H1 (cell line): ENCODE data around the gene PHACTR2.
A peak's percentile ranks its signal among the peaks of the same experiment; 100 is the strongest.

Experiments used
- ATF3 ChIP-seq: IDR thresholded peaks from 2 replicates; pipeline ENCODE4 v1.6.1; 2011; ENCODE audit warnings: low read depth, mild to moderate bottlenecking, low read length; ENCODE audit not compliant: insufficient read depth
- BACH1 ChIP-seq: IDR thresholded peaks from 2 replicates; pipeline ENCODE4 v1.6.1; 2012; ENCODE audit warnings: low read length, improper control_type of control experiment
- CHD1 ChIP-seq: IDR thresholded peaks from 2 replicates; pipeline ENCODE4 v1.6.1; 2012; ENCODE audit warnings: low read depth, low read length, improper control_type of control experiment
- EZH2 ChIP-seq: fragments of 200-600 bp; sonication (generic); IDR thresholded peaks from 2 replicates; pipeline ENCODE4 v1.7.1; 2012; ENCODE audit warnings: low read depth, mild to moderate bottlenecking, moderate library complexity, low read length, inconsistent platforms; ENCODE audit not compliant: severe bottlenecking
- JUND ChIP-seq: IDR thresholded peaks from 2 replicates; pipeline ENCODE4 v1.6.1; 2011; ENCODE audit warnings: mild to moderate bottlenecking, improper control_type of control experiment, low read length
- KDM5A ChIP-seq: fragments of 200-600 bp; IDR thresholded peaks from 2 replicates; pipeline ENCODE4 v1.7.1; 2012; ENCODE audit warnings: mild to moderate bottlenecking, low read length, inconsistent platforms, mixed read lengths
- MAFK ChIP-seq: IDR thresholded peaks from 2 replicates; pipeline ENCODE4 v1.6.1; 2012; ENCODE audit warnings: low read depth, mild to moderate bottlenecking, improper control_type of control experiment, low read length
- NRF1 ChIP-seq: IDR thresholded peaks from 2 replicates; pipeline ENCODE4 v1.6.1; 2011; ENCODE audit warnings: mild to moderate bottlenecking, low read depth, low read length, improper control_type of control experiment
- POLR2A ChIP-seq, 2 experiments: IDR thresholded peaks; 1 replicate in 1 of 2; 2 replicates in 1 of 2; pipeline ENCODE4 v1.6.1; 2011; ENCODE audit warnings: low read depth in 2 of 2, low read length in 2 of 2, mild to moderate bottlenecking in 2 of 2; ENCODE audit errors: control extremely low read depth in 1 of 2
- POLR2AphosphoS5 ChIP-seq: IDR thresholded peaks from 2 replicates; pipeline ENCODE4 v1.6.1; 2011; ENCODE audit warnings: low read depth, low read length
- RAD21 ChIP-seq, 2 experiments: IDR thresholded peaks in 1 of 2; conservative IDR thresholded peaks in 1 of 2; 2 replicates each; pipeline ENCODE4 v1.6.1; 2011; ENCODE audit warnings: low read depth in 2 of 2, low read length in 2 of 2, improper control_type of control experiment in 1 of 2, inconsistent platforms in 1 of 2, mild to moderate bottlenecking in 1 of 2, moderate library complexity in 1 of 2
- RFX5 ChIP-seq: IDR thresholded peaks from 2 replicates; pipeline ENCODE4 v1.6.1; 2011; ENCODE audit warnings: low read depth, low read length, improper control_type of control experiment, borderline replicate concordance
- TF ChIP-seq, protein P1 (sequence below), 3 experiments: IDR thresholded peaks; 1 replicate in 2 of 3; 2 replicates in 1 of 3; pipeline versions ENCODE4 v1.5.1 to v1.6.1; 2011; ENCODE audit warnings: low read length in 3 of 3, mild to moderate bottlenecking in 3 of 3, inconsistent platforms in 2 of 3, low read depth in 1 of 3, moderate library complexity in 1 of 3; ENCODE audit not compliant: insufficient read depth in 1 of 3; ENCODE audit errors: control extremely low read depth in 1 of 3

DNA sequence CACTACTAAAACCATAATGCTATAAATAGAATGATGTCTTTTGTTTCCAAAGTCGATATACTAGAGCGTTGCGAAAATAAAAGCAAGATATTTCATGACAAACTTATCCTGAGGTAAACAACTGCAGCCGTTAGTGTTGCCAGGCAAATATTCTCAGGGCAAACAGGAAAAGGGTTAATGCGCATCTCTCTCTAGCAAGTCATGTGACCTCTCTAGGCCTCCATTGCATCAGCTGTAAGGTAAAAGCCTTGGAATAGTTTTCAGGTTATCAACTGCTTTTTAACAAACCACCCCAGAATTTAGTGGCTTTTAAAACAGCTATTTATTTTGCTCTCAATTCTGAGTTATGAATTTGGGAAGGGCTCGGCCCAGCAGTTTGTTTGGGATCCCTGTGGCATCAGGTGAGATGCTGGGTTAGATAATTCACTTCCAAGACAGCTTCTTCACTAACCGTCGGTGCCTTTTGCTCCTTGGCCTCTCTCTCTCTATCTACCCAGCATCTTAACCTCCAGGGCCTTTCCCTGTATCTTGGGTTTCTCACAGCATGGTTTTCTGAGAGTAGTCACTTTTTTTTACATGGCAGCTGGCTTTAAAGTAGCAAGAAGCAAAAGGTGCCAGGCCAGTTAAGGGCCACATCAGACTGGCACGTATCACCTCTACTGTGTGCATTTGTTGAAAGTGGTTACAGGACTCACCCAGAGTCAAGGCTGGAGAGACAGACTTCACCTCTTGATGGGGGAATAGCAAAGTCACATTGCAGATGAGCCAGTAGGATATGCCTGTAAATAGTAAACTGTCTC is 126.2 kb downstream of the PHACTR2 start:
- no peak for TF ChIP-seq NRF1
- TF ChIP-seq EZH2, result no peak
- TF ChIP-seq, protein P1, sequence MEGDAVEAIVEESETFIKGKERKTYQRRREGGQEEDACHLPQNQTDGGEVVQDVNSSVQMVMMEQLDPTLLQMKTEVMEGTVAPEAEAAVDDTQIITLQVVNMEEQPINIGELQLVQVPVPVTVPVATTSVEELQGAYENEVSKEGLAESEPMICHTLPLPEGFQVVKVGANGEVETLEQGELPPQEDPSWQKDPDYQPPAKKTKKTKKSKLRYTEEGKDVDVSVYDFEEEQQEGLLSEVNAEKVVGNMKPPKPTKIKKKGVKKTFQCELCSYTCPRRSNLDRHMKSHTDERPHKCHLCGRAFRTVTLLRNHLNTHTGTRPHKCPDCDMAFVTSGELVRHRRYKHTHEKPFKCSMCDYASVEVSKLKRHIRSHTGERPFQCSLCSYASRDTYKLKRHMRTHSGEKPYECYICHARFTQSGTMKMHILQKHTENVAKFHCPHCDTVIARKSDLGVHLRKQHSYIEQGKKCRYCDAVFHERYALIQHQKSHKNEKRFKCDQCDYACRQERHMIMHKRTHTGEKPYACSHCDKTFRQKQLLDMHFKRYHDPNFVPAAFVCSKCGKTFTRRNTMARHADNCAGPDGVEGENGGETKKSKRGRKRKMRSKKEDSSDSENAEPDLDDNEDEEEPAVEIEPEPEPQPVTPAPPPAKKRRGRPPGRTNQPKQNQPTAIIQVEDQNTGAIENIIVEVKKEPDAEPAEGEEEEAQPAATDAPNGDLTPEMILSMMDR (IDR thresholded peaks at IDR 0.05; ENCODE audit: control extremely low read depth in 1 of 3, insufficient read depth in 1 of 3, low read depth in 1 of 3, low read length in 3 of 3), result no peak
- TF ChIP-seq MAFK, result no peak
- no peak for TF ChIP-seq RAD21 (IDR thresholded peaks at IDR 0.05 in 1 of 2, conservative IDR thresholded peaks at IDR 0.05 in 1 of 2; ENCODE audit: low read depth in 2 of 2, low read length in 2 of 2)
- TF ChIP-seq RFX5, result peak; percentile 27; the same call in 1 of the 2 replicates
- no peak for TF ChIP-seq POLR2AphosphoS5
- no peak for TF ChIP-seq CHD1
- no peak for TF ChIP-seq ATF3
- TF ChIP-seq JUND, result no peak
- no peak for TF ChIP-seq POLR2A (IDR thresholded peaks at IDR 0.05; ENCODE audit: control extremely low read depth in 1 of 2, low read depth in 2 of 2, low read length in 2 of 2)
- TF ChIP-seq BACH1, result no peak
- no peak for TF ChIP-seq KDM5A
